Lung (tissue), 12 donors: ENCODE measurements around the gene EXOC6. TPM values are rescaled to one million over a fixed set of nuclear protein-coding genes. Genes with fewer than 3 reads are reported as not detected.

Experiments used
- ATAC-seq: fragments of 200-7000 bp; cut with Tn5 transposase; one replicate; pipeline ENCODE4 v1.9.1; 2020; ENCODE audit warnings: moderate number of reproducible peaks; ENCODE audit not compliant: insufficient read depth, low FRiP score
- DNase-seq, 3 donors: peaks; one replicate each; pipeline ENCODE4 v3.0.0-alpha.2; 2013 to 2017
- H3K27ac ChIP-seq, 2 donors: one replicate each; pipeline ENCODE4 v1.5.1; 2013; ENCODE audit warnings: mild to moderate bottlenecking in 2 of 2, moderate library complexity in 2 of 2, control low read depth in 1 of 2, inconsistent platforms in 1 of 2, low read depth in 1 of 2, low read length in 1 of 2
- H3K27me3 ChIP-seq, 3 donors: one replicate each; pipeline ENCODE4 v1.5.1; 2013; ENCODE audit warnings: low read length in 2 of 3; ENCODE audit not compliant: control insufficient read depth in 3 of 3, insufficient read depth in 3 of 3
- H3K36me3 ChIP-seq, 4 donors: one replicate each; pipeline ENCODE4 v1.5.1; 2013; ENCODE audit warnings: low read length in 4 of 4, mild to moderate bottlenecking in 1 of 4, moderate library complexity in 1 of 4; ENCODE audit not compliant: control insufficient read depth in 4 of 4, insufficient read depth in 4 of 4
- H3K4me1 ChIP-seq, 5 donors: one replicate each; pipeline ENCODE4 v1.5.1; 2013; ENCODE audit warnings: low read length in 5 of 5, mild to moderate bottlenecking in 2 of 5, moderate library complexity in 1 of 5; ENCODE audit not compliant: control insufficient read depth in 5 of 5, insufficient read depth in 5 of 5
- H3K4me3 ChIP-seq: one replicate; pipeline ENCODE4 v1.5.1; 2013; ENCODE audit warnings: mild to moderate bottlenecking, control low read depth, moderate library complexity
- H3K9ac ChIP-seq, 2 donors: one replicate each; pipeline ENCODE4 v1.5.1; 2013; ENCODE audit warnings: low read length in 2 of 2, control low read depth in 1 of 2; ENCODE audit not compliant: insufficient read depth in 1 of 2
- H3K9me3 ChIP-seq, 4 donors: one replicate each; pipeline ENCODE4 v1.5.1; 2013; ENCODE audit warnings: low read length in 3 of 4, mild to moderate bottlenecking in 1 of 4, moderate library complexity in 1 of 4; ENCODE audit not compliant: control insufficient read depth in 4 of 4, insufficient read depth in 3 of 4
- CTCF ChIP-seq: IDR thresholded peaks from 2 replicates; pipeline ENCODE4 v1.5.1; 2012; ENCODE audit warnings: mild to moderate bottlenecking; ENCODE audit errors: control extremely low read depth, extremely low read depth
- WGBS, 2 donors: extraction: QIAGEN DNeasy Blood & Tissue Kit; methylation state at CpG; one replicate each; pipeline ENCODE4 v1.1.7; 2013; 5-methylcytosine and 5-hydroxymethylcytosine counted together
- polyA plus RNA-seq, 2 donors: library from polyadenylated mRNA; stranded (reverse); fragments of 200-250 nt; gene quantifications; one replicate each; pipeline ENCODE4 v1.2.1, GENCODE V29; 2013
- total RNA-seq, 2 donors: library from RNA; depleted of rRNA in 1 of 2; stranded (reverse); fragments of >200 nt in 1 of 2; gene quantifications; one replicate each; pipeline ENCODE4 v1.2.1, GENCODE V29; 2014 to 2021
- donor health status: control.
- donor health status: control.
- donor health status: Bipolar disorder and iron deficiency.
- donor health status: healthy.
- donor health status: DM: yes; HTN: yes; CAD: no.

Gene EXOC6
- total and polyA plus RNA-seq, 4 donors = 8.6 to 40.1 (median 11.9) TPM

- WGBS, 2 donors = 82 to 92% methylated on average over 4 of the region's 4 CpGs
- no peak for ATAC-seq
- no peaks in the 10 kb centered on the region for H3K9me3 ChIP-seq
Measured at GRCh38 chr10:93023013-93023650, 174.8 kb downstream of the EXOC6 start.

GRCh38 chr10:93026072-93026471 lies 177.8 kb downstream of the EXOC6 start:
- Histone ChIP-seq H3K27ac (no peak overlapping the region), H3K36me3 (peaks cover 0 to 6% (median 2%) of the 10 kb centered on the region in 4 donors), H3K4me1 (peaks cover 0 to 2% (median 0%) of the 10 kb centered on the region in 5 donors), H3K27me3 (no peaks in the 10 kb centered on the region), H3K9me3 (no peaks in the 10 kb centered on the region), H3K4me3 (no peak overlapping the region), H3K9ac (no peak overlapping the region)
- no peak for TF ChIP-seq CTCF
- no peak for DNase-seq
- no peak for ATAC-seq
- WGBS, 2 donors = 67 to 85% methylated on average over 2 of the region's 2 CpGs

More at GRCh38 chr10:93023013-93023650, 174.8 kb downstream of the EXOC6 start:
- Histone ChIP-seq H3K27me3 (no peaks in the 10 kb centered on the region), H3K27ac (no peak overlapping the region), H3K4me1 (peaks cover 0 to 2% (median 0%) of the 10 kb centered on the region in 5 donors), H3K4me3 (no peak overlapping the region), H3K36me3 (peaks cover 0 to 6% (median 2%) of the 10 kb centered on the region in 4 donors), H3K9ac (no peak overlapping the region)
- no peak for DNase-seq
- TF ChIP-seq CTCF = no peak

GRCh38 chr10:93027508-93027907 lies 179.2 kb downstream of the EXOC6 start:
- Histone ChIP-seq H3K9me3 (no peaks in the 10 kb centered on the region), H3K36me3 (peaks cover 0 to 3% (median 2%) of the 10 kb centered on the region in 4 donors), H3K9ac (no peak overlapping the region), H3K4me1 (no peaks in the 10 kb centered on the region), H3K27ac (no peak overlapping the region), H3K27me3 (no peaks in the 10 kb centered on the region), H3K4me3 (no peak overlapping the region)
- no peak for TF ChIP-seq CTCF
- ATAC-seq (no peak), DNase-seq (no peak)

- Histone ChIP-seq H3K9me3 (no peaks in the 10 kb centered on the region), H3K9ac (no peak overlapping the region), H3K4me3 (no peak overlapping the region), H3K4me1 (no peaks in the 10 kb centered on the region), H3K27me3 (no peaks in the 10 kb centered on the region), H3K27ac (no peak overlapping the region), H3K36me3 (peaks cover 0 to 3% (median 2%) of the 10 kb centered on the region in 4 donors)
- WGBS, 2 donors = 93 to 97% methylated on average over 2 of the region's 2 CpGs
- ATAC-seq = no peak
- no peak for TF ChIP-seq CTCF
- no peak for DNase-seq
Measured at GRCh38 chr10:93028883-93029282, 180.6 kb downstream of the EXOC6 start.
